ENCODE measurements around the gene DGKI.

DGKI gene

DNA sequence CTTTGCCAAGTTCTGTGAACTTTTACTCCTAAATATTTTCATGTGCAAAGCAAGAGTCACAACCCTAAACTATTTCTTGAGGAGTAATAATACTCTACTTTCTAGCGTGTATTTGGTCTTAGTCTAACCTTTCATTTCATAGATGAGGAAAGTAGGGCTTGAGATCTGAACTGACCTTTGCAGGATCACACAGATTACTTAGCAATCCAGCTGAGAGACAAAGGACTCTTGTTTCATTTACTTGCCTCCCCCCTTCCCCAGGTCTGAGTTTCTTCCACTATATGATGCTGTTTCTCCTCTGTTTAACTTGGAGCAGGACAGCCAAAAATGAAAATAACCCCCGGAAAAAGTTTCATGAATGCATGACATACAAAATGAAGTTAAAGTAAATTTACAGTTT, 427.9 kb downstream of the DGKI start:
- TF ChIP-seq, protein P1, sequence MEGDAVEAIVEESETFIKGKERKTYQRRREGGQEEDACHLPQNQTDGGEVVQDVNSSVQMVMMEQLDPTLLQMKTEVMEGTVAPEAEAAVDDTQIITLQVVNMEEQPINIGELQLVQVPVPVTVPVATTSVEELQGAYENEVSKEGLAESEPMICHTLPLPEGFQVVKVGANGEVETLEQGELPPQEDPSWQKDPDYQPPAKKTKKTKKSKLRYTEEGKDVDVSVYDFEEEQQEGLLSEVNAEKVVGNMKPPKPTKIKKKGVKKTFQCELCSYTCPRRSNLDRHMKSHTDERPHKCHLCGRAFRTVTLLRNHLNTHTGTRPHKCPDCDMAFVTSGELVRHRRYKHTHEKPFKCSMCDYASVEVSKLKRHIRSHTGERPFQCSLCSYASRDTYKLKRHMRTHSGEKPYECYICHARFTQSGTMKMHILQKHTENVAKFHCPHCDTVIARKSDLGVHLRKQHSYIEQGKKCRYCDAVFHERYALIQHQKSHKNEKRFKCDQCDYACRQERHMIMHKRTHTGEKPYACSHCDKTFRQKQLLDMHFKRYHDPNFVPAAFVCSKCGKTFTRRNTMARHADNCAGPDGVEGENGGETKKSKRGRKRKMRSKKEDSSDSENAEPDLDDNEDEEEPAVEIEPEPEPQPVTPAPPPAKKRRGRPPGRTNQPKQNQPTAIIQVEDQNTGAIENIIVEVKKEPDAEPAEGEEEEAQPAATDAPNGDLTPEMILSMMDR (IDR thresholded peaks at IDR 0.05; ENCODE audit: low read depth, low read length), result no peak
- DNase-seq (ENCODE audit: low read depth, low spot score), result no peak
- no peak overlapping the region for H3K4me3 ChIP-seq (ENCODE audit: low read depth, low read length)
- in situ Hi-C loops (cut with HindIII; ENCODE audit: low sequenced_read_pairs), result no loop called here

DNA sequence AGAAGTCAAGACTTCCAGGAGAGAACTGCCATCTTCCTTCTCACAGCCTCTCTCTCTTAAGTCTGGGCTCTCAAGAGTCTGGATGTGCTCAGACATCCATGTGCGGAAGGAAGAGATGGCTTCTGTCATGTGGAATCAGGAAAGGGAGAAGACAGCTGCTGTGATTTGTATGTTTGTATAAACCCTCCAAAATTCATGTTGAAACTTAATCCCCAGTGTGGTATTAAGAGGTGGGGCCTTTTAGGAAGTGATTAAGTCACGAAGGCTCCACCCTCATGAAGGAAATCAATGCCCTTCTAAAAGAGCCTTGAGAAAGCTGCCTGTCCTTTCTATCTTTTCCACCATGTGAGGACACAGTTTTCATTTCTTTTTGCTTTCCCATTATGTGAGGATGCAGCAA, 429.3 kb downstream of the DGKI start:
- TF ChIP-seq, protein P1 (IDR thresholded peaks at IDR 0.05; ENCODE audit: low read depth, low read length), result no peak
- H3K4me3 ChIP-seq (ENCODE audit: low read depth, low read length), result no peak overlapping the region
- in situ Hi-C loops (cut with HindIII; ENCODE audit: low sequenced_read_pairs), result no loop called here
- no peak for DNase-seq (ENCODE audit: low read depth, low spot score)

DNA sequence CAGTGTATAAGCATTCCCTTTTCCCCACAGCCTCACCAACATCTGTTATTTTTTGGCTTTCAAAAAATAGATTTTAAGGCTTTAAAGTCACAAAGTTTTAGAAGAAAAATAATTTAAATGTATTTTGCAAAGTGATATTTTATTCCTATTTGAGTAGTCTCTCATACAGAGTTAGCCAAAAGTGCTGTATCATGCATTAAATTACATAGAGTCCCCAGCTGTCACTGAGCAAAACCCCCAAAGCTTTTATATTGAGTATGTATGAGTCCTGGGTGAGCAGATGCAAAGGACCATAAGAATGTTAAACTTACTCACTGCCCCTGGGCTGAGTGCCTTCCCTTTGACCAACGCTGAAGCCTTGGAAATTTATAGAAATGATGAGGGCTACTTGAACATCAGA, 432.9 kb downstream of the DGKI start:
- H3K4me3 ChIP-seq (ENCODE audit: low read depth, low read length), result no peak overlapping the region
- in situ Hi-C loops (cut with HindIII; ENCODE audit: low sequenced_read_pairs), result no loop called here
- no peak for DNase-seq (ENCODE audit: low read depth, low spot score)
- TF ChIP-seq, protein P1 (IDR thresholded peaks at IDR 0.05; ENCODE audit: low read depth, low read length), result no peak

DNA sequence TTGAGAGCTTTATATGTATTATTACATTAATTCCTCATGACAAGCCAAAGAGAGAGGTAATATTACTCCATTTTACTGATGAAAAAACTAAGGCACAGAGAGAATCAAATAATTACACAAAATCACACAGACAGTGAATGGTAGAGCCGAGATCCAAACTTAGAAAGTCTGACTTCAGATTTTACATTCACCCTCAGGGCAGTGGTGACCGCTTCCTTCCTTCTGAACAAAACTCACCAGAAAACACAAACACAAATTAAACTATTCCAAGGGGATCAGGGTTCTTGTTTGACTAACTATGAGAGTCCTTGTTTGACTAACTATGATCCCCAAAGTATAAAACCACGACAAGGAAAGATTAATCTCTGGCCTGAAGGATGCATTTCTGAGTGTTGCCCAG, 435.3 kb downstream of the DGKI start:
- no peak for DNase-seq (ENCODE audit: low read depth, low spot score)
- in situ Hi-C loops (cut with HindIII; ENCODE audit: low sequenced_read_pairs), result no loop called here
- TF ChIP-seq, protein P1 (IDR thresholded peaks at IDR 0.05; ENCODE audit: low read depth, low read length), result no peak

DNA sequence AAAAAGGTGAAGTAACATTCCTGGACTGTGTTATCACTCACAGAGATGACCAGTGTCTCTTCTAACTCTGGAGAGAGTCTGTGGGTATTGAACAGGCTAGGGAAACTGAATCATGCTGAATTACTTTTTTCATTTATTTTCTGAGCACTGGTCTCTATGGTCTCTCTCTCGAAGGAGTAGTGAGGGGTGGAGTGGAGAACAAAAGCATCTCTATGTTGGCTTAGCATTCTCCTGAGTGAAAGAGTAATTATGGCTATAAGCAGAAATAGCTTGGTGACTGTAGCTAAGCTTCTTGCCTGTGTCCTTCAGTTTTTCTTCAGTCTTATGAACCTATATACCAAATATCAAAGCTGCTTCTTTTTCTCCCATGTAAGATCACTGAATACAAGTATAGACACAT, 438.6 kb downstream of the DGKI start:
- TF ChIP-seq, protein P1 (IDR thresholded peaks at IDR 0.05; ENCODE audit: low read depth, low read length), result no peak
- in situ Hi-C loops (cut with HindIII; ENCODE audit: low sequenced_read_pairs), result no loop called here
- no peak for DNase-seq (ENCODE audit: low read depth, low spot score)
- H3K4me3 ChIP-seq (ENCODE audit: low read depth, low read length), result no peak overlapping the region

More for the DNA sequence above, 435.3 kb downstream of the DGKI start:
- no peak overlapping the region for H3K4me3 ChIP-seq (ENCODE audit: low read depth, low read length)

DNA sequence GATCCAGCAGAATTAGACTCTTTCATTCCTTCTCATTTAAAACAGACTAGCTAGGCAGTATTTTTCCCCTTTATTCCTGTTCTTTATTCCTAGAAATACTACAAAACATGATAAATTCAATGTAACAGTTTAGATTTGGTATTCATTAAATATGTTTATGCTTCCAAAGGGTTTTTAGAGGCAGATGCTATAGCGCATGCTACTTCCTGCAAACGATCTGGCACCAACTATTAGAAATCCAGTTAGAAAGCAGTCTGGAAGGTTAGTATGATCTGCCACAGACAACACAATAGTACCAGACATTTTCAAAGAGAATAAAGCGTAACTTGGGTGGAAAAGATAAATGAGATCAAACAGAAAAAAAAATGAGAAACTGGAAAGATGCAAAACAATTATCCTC, 439.7 kb downstream of the DGKI start:
- no peak overlapping the region for H3K4me3 ChIP-seq (ENCODE audit: low read depth, low read length)
- in situ Hi-C loops (cut with HindIII; ENCODE audit: low sequenced_read_pairs), result no loop called here
- no peak for DNase-seq (ENCODE audit: low read depth, low spot score)
- TF ChIP-seq, protein P1 (IDR thresholded peaks at IDR 0.05; ENCODE audit: low read depth, low read length), result no peak

Data from astrocyte of the spinal cord (primary cell).